ENCODE data around the gene HINT1. TPM values are rescaled to one million over a fixed set of nuclear protein-coding genes. Genes with fewer than 3 reads are reported as not detected.

Gene HINT1
- polyA plus RNA-seq, 1 donor, result 358 TPM

GRCh38 chr5:131109540-131110255, 55.4 kb downstream of the HINT1 start:
- DNase-seq (ENCODE audit: low read depth), result peak; percentile 20

Other genes with a start within 250 kb of the HINT1 start
- gene LYRM7, start 5.7 kb upstream of the HINT1 start, polyA plus RNA-seq (ENCODE audit: insufficient read length), result 11.7 TPM
- gene CDC42SE2, start 98.8 kb upstream of the HINT1 start, polyA plus RNA-seq (ENCODE audit: insufficient read length), result 22.5 TPM